ENCODE results near the gene IFNA2.
"Not testable (repeated sequence)": the region's sequence is repeated elsewhere in the genome, so short reads cannot be mapped to it uniquely, and the experiment has no call there.

The IFNA2 gene

DNA sequence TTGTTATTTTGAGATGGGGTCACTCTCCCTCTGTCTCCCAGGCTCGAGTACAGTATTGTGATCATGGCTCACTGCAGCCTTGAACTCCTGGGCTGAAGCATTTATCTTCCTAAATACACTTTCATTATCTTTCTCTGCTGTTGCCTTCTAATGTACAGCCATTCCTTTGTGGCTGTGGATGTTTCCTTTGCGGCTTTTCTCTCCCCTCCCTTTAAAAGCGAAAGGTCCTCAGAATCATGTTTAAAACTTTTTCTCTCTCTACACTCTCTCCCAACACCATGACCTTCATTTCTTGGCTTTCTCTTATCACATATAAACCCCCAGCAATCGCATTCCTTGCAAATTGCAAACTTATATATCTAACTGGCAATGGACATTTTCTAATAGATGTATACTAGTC lies 1.6 kb downstream of the IFNA2 start:
- DNase-seq (ENCODE audit: low read depth in 2 of 2) = no peak

DNA sequence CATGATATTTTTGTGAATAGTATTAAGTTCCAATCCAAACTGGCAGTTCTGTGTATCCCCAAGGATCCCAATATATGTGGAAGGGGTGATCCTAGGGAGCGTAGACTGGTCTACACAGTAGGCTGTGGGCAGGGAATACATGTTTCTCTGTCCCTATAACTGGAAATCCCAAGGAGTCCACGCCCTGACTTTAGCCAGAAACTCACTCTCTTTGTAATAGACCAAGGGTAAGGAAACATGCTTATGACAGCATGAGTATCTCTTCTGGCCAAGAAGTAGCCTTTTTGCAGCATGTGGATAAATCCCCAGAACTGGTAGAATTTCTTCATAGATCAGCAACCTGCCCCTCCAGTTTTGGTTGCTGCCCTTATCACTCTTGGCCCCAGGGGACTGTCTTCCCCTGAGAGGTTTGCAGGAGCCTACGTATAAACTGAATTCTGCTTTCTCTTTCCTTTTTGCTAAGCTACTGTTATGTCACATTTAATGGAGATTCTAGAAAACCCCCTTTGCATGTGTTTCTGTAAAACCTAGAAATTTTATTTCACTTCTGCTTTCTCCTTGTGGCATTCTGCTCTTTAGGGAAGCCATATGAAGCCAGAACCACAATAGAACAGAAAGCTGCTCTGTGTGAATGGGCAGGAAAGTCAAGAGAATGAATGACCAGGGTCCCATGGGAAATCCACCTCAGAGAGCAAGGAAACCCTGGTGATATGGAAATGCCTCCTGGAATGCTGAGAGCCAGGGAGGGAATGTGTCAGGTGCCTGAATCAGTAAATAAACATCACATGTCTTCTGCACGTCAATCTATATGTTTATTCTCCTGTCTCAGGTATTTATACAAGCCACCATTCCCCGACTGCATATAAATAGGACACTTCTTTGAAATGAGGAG lies 3.5 kb downstream of the IFNA2 start:
- TF ChIP-seq, protein P1, sequence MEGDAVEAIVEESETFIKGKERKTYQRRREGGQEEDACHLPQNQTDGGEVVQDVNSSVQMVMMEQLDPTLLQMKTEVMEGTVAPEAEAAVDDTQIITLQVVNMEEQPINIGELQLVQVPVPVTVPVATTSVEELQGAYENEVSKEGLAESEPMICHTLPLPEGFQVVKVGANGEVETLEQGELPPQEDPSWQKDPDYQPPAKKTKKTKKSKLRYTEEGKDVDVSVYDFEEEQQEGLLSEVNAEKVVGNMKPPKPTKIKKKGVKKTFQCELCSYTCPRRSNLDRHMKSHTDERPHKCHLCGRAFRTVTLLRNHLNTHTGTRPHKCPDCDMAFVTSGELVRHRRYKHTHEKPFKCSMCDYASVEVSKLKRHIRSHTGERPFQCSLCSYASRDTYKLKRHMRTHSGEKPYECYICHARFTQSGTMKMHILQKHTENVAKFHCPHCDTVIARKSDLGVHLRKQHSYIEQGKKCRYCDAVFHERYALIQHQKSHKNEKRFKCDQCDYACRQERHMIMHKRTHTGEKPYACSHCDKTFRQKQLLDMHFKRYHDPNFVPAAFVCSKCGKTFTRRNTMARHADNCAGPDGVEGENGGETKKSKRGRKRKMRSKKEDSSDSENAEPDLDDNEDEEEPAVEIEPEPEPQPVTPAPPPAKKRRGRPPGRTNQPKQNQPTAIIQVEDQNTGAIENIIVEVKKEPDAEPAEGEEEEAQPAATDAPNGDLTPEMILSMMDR (IDR thresholded peaks at IDR 0.05; ENCODE audit: low read depth, low read length) = no peak
- no peak for DNase-seq (ENCODE audit: low read depth in 2 of 2)
- no peak overlapping the region for H3K4me3 ChIP-seq (replicated peaks in 1 of 2; ENCODE audit: low read depth in 2 of 2, low read length in 2 of 2)

More for the DNA sequence above, 1.6 kb downstream of the IFNA2 start:
- TF ChIP-seq, protein P1 (IDR thresholded peaks at IDR 0.05; ENCODE audit: low read depth, low read length) = no peak
- no peak overlapping the region for H3K4me3 ChIP-seq (replicated peaks in 1 of 2; ENCODE audit: low read depth in 2 of 2, low read length in 2 of 2)

DNA sequence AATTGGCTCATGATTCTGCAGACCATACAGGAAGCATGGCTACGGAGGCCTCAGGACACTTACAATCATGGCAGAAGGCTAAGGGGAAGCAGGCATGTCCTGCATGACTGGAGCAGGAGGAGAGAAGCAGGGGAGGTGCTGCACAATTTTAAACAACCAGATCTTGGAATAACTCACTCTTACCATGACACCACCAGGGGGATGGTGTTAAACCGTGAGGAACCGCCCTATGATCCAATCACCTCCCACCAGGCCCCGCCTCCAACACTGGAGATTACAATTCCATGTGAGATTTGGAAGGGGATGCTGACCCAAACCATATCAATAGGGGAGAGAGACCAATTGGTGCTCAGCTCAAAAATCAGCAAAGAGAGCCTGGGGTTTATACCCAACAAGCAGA lies 13.7 kb downstream of the IFNA2 start:
- not testable (repeated sequence) for H3K4me3 ChIP-seq (replicated peaks in 1 of 2; ENCODE audit: low read depth in 2 of 2, low read length in 2 of 2); DNase-seq (ENCODE audit: low read depth in 2 of 2)

DNA sequence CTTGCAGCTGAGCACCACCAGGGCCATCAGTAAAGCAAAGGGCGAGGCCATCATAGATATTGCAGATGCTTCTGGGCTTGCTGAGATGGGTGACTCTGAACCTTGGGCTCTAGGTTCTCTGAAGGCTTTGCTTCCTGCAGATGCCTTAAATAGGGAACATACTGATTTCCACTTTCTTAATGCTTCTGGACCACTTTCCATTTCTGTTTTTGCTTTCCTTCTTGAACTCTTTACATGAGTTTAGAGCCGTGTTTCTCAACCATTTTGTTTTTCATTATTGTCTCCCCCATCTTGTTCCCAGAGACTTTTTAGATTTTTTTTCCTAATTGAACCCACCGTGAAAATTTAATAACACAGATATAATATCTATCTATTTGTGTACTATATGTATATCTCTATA lies 17.2 kb downstream of the IFNA2 start, which contains the start of gene IFNA13:
Gene IFNA13, minus strand, starts transcription at position 101 of the 400 bp plus-strand sequence. Its CDS starts 47 bp downstream, at position 54.
- no peak for DNase-seq (ENCODE audit: low read depth in 2 of 2)
- no peak within 1 kb of the TSS for H3K4me3 ChIP-seq (replicated peaks in 1 of 2; ENCODE audit: low read depth in 2 of 2, low read length in 2 of 2)
- TF ChIP-seq, protein P1 (IDR thresholded peaks at IDR 0.05; ENCODE audit: low read depth, low read length) = no peak

DNA sequence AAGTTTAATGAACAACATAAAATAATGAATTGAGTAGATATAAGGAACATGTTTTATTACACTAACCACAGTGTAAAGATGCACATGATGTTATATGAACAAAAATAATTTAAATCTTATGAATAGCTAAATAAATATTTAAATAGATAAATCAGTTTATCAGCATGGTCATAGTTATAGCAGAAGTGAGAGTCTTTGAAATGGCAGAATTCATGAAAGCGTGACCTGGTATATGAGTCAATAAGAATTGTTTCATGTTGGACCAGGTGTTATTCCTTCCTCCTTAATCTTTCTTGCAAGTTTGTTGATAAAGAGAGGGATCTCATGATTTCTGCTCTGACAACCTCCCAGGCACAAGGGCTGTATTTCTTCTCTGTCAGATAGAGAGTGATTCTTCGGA lies 18.0 kb downstream of the IFNA2 start:
- not testable (repeated sequence) for H3K4me3 ChIP-seq (replicated peaks in 1 of 2; ENCODE audit: low read depth in 2 of 2, low read length in 2 of 2); DNase-seq (ENCODE audit: low read depth in 2 of 2)

DNA sequence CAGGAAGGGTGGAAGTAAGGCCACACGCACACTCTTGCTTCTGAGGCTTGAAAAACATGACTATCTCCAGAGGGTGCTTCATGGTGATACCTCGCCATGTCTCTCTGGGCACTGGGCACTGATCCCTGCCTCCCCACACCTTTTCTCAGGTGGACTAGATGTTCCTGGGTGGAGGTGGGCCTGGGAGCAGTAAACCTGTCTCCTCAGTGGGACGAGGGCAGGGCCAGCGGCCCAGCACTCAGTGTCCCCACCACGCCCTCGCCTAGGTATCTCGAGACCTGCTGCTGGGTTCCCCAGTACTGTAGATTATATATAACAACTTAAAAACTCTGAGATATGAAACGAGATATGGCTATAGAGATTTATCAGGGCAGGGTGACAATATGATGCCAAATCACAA lies 22.9 kb downstream of the IFNA2 start:
- DNase-seq (ENCODE audit: low read depth in 2 of 2) = no peak
- TF ChIP-seq, protein P1 (IDR thresholded peaks at IDR 0.05; ENCODE audit: low read depth, low read length) = no peak
- no peak overlapping the region for H3K4me3 ChIP-seq (replicated peaks in 1 of 2; ENCODE audit: low read depth in 2 of 2, low read length in 2 of 2)

DNA sequence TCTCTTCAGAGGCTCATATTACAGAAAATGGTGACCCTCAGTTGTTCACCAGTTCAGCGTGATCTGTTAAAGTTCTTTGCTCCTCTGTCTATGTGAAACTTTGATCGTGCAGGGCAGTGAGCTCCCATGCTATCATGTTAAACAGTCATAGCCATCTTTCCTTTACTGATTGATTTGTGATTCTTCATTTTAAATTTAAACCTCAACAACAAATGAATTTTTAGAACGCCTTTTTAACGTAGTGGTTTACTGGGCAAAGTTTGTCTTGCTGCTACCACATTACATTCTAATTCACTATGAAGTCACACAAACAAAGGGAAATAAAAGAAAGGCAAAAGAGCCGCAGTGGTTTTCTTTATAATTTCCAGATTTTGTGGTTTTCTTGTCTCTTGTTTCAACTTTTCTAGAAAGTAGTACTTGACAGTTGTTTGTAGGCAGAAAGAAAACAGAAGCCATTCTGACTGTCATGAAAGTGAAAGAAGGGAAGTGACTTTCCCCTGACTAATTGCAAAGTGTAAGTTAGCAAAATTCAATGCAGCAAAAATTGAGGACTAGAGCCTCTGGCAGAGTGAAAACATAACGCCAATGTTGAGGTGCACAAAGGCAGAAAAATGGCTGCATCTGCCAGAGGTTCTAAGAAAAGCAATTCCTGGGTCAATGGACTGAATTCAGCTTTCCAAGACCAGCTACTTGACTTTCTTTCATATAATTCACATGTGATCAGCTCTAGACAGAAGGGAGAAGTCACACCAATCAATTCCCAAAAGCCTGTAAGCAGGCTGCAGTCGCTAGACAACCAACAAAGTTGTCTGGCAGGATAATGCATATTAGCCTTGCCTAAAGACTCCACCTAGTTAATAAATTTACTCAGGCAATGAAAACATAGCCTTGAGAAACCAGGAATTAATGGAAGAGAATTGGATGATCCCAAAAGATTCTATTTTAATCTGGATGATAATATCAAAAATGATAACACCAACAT lies 27.4 kb downstream of the IFNA2 start:
- no peak overlapping the region for H3K4me3 ChIP-seq (replicated peaks in 1 of 2; ENCODE audit: low read depth in 2 of 2, low read length in 2 of 2)
- DNase-seq (ENCODE audit: low read depth in 2 of 2) = no peak
- TF ChIP-seq, protein P1 (IDR thresholded peaks at IDR 0.05; ENCODE audit: low read depth, low read length) = no peak

Measured in cardiac fibroblast (primary cell).